ENCODE measurements around the gene KAT8.

DNA sequence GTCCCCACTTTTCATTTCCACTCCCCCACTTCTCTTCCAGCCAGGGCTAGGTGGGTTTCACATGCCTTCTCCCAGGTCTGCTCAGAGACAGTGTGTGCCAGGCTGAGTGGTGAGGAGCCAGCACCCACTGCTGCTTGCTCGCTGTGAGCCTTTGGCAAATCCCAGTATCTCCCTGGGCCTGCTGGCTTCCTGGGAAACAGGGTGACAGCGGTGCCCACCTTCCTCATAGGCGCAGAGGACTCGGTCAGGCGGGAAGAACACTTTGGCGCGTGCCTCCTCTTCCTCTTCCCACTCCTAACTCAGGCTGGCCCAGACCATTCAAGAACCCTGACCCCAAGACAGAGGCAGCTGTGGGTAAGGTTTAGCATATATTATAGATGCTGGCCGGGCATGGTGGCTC lies 28.3 kb upstream of the KAT8 start:
- TF ChIP-seq KDM1A (CRISPR knock-in tag; IDR thresholded peaks at IDR 0.05) (no peak), LCORL (IDR thresholded peaks at IDR 0.05) (no peak), LCORL (CRISPR knock-in tag; IDR thresholded peaks at IDR 0.05) (no peak), NFATC3 (CRISPR knock-in tag; IDR thresholded peaks at IDR 0.05) (no peak), EZH2 (conservative IDR thresholded peaks at IDR 0.05; ENCODE audit: low read depth, low read length) (no peak), MAFF (IDR thresholded peaks at IDR 0.05; ENCODE audit: low read depth, low read length) (no peak)
- TF ChIP-seq, protein P1, sequence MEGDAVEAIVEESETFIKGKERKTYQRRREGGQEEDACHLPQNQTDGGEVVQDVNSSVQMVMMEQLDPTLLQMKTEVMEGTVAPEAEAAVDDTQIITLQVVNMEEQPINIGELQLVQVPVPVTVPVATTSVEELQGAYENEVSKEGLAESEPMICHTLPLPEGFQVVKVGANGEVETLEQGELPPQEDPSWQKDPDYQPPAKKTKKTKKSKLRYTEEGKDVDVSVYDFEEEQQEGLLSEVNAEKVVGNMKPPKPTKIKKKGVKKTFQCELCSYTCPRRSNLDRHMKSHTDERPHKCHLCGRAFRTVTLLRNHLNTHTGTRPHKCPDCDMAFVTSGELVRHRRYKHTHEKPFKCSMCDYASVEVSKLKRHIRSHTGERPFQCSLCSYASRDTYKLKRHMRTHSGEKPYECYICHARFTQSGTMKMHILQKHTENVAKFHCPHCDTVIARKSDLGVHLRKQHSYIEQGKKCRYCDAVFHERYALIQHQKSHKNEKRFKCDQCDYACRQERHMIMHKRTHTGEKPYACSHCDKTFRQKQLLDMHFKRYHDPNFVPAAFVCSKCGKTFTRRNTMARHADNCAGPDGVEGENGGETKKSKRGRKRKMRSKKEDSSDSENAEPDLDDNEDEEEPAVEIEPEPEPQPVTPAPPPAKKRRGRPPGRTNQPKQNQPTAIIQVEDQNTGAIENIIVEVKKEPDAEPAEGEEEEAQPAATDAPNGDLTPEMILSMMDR (CRISPR knock-in tag; IDR thresholded peaks at IDR 0.05): no peak

Data from HepG2 (cell line).